ENCODE measurements around the gene STX7.

DNA sequence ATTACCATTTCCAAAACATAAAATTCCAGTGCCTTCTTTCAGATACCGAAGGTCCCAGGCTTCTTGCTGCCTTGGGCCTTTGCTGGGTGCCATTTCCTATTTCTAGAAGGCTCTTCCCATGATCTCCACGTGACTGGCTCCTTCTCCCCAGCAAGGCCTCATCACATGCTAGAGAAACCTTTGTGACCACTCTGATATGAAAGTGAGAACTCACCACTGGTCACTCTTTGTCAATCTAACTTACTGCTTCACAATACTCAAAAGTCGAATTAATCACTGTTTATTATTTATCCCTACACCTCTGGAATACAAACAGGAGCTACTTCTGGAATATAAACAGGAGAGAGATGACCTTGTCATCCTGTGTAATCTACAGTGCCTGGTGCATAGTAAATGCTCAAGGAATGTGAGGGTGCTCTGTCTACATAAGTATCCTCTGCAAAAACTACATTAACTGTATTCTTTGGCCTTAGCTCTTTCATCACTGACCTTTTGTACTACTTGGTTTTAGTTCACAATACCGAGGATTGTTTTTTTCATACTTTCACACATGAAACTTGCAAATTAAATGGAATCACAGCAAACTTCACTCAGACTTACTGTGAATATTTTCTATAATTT, 1.6 kb downstream of the STX7 start:
- TF ChIP-seq, protein P1, sequence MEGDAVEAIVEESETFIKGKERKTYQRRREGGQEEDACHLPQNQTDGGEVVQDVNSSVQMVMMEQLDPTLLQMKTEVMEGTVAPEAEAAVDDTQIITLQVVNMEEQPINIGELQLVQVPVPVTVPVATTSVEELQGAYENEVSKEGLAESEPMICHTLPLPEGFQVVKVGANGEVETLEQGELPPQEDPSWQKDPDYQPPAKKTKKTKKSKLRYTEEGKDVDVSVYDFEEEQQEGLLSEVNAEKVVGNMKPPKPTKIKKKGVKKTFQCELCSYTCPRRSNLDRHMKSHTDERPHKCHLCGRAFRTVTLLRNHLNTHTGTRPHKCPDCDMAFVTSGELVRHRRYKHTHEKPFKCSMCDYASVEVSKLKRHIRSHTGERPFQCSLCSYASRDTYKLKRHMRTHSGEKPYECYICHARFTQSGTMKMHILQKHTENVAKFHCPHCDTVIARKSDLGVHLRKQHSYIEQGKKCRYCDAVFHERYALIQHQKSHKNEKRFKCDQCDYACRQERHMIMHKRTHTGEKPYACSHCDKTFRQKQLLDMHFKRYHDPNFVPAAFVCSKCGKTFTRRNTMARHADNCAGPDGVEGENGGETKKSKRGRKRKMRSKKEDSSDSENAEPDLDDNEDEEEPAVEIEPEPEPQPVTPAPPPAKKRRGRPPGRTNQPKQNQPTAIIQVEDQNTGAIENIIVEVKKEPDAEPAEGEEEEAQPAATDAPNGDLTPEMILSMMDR (IDR thresholded peaks at IDR 0.05), result no peak
- TF ChIP-seq POLR2A (IDR thresholded peaks at IDR 0.05), result no peak
- no peak for TF ChIP-seq EP300 (IDR thresholded peaks at IDR 0.05)
- TF ChIP-seq POLR2AphosphoS5 (IDR thresholded peaks at IDR 0.05), result no peak

All from stomach (tissue), 4 donors.